GM12875 (cell line): ENCODE data around the gene CPLX3.

Experiments
- H3K4me3 ChIP-seq: one replicate; pipeline ENCODE4 v1.5.1; 2011; ENCODE audit warnings: low read depth, low read length, control low read depth
- TF ChIP-seq, protein P1 (sequence below): IDR thresholded peaks from 2 replicates; pipeline ENCODE4 v1.5.1; 2011; ENCODE audit warnings: low read depth, mild to moderate bottlenecking, control low read depth, inconsistent platforms, low read length, moderate library complexity, borderline replicate concordance; ENCODE audit not compliant: insufficient read depth

The CPLX3 gene

GRCh38 chr15:74829991-74830390 is 3.6 kb downstream of the CPLX3 start:
- no peak overlapping the region for H3K4me3 ChIP-seq
- TF ChIP-seq, protein P1, sequence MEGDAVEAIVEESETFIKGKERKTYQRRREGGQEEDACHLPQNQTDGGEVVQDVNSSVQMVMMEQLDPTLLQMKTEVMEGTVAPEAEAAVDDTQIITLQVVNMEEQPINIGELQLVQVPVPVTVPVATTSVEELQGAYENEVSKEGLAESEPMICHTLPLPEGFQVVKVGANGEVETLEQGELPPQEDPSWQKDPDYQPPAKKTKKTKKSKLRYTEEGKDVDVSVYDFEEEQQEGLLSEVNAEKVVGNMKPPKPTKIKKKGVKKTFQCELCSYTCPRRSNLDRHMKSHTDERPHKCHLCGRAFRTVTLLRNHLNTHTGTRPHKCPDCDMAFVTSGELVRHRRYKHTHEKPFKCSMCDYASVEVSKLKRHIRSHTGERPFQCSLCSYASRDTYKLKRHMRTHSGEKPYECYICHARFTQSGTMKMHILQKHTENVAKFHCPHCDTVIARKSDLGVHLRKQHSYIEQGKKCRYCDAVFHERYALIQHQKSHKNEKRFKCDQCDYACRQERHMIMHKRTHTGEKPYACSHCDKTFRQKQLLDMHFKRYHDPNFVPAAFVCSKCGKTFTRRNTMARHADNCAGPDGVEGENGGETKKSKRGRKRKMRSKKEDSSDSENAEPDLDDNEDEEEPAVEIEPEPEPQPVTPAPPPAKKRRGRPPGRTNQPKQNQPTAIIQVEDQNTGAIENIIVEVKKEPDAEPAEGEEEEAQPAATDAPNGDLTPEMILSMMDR = no peak

DNA sequence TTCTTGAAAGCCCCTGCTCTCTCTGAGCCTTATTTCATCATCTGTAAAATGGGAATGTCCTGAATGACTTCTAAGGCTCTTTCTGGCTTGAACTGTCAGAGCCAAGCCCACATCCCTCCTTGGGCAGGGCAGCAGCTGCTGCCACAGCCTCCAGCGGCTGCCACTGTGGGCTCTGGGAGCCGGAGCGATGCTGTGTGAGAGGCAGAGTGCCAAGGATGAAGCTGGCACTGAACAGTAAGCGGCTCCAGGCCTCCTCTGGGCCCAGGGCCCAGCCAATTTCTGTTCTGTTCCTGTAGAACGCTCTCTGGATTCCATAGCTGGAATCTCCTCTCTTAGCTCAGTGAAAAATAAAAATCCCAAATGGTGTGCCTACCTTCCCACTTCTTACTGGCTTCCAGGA is 4.4 kb downstream of the CPLX3 start:
- TF ChIP-seq, protein P1 = no peak
- H3K4me3 ChIP-seq = no peak overlapping the region

DNA sequence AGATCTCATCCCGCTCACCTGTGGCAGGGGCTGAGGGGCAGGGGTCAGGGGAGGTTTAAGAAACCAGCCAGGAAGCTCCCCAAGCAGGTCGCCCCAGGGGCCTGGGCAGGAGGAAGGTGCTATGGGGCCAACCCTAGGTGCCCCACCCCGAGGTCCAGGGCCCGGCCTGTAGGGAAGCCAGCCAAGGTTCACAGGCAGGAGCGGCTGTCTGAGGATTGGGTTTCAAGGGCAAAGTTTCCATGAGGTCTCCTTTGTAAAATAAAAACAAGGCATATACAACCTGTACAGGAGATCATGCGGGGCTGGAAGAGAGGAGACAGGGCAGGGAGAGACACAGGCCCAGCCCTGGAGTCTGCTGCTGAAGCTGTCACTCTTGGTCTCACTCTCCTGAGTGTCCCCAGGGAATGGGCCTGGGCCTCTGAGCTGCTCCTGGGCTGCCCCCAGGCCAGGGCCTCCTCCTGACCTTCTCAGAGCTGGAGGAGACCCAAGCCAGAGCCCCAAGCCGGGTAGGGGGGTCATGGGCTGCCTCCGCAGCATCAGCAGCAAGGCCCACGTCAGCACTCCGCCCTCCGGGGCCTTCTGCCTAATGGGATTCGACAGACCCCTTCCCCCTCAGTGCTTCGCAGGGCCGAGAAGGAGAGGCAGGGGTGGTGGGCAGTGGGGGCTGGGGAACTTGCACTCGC is 5.5 kb downstream of the CPLX3 start:
- TF ChIP-seq, protein P1 = no peak
- H3K4me3 ChIP-seq = no peak overlapping the region

DNA sequence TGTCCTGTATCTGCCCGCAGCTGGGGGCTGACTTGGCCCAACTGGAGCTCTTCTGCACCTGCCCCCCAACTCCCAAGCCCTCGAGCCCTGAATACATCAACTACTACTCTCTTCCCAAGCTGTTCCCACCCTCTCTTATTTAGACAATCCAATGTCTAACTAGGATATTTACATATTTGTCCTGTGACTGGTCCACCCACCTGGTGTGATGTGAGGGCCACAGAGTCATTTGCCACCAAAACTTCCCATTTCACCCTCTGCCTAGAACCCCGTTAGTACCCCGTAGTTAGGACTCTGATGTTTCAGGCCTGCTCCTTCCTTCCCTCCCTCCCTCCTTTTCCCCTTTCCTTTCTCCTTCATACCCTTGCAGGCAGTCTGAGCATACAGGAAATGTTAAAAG is 6.4 kb downstream of the CPLX3 start:
- TF ChIP-seq, protein P1 = no peak

DNA sequence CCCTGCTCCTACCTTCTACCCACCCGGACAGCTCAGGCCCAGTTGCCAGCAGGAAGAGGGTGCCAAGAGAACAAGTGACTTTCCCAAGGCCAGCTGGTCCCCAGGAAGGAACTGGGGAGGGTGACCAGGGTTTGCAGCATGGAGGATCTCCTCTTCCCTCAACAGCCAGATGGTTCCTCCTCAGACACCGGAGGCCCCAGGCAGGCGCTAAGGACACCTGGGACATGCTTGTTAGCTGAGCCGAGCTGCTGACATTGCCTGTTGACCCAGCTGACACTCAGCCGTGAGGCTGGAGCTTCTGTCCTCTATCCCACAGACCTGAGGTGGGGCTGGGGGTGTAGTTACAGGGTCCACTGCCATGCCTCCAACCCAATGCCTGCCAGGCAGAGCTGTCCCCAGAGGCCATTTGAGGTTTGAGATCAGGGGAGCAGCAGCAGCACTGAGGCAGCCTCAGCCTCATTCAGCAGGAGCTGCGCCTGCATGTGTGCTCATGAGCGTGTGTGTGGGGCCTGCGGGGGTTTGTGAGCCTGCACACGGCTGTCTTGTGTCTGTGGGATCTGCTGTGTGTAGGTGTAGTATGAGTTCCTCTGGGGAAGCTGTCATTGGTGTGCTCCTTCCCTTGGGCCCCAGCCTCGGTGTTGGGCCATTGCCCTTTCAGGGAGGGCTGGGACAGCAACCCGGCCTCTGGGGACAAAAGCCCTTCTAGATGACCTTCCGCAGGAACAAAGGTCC is 7.1 kb downstream of the CPLX3 start:
- TF ChIP-seq, protein P1 = no peak
- H3K4me3 ChIP-seq = no peak overlapping the region

More for the DNA sequence above, 6.4 kb downstream of the CPLX3 start:
- no peak overlapping the region for H3K4me3 ChIP-seq

GRCh38 chr15:74835312-74835823 is 8.9 kb downstream of the CPLX3 start:
- TF ChIP-seq, protein P1 = peak; percentile 86
- H3K4me3 ChIP-seq = no peak overlapping the region

- no peak overlapping the region for H3K4me3 ChIP-seq
- TF ChIP-seq, protein P1 = no peak
Observed at GRCh38 chr15:74836846-74837245, 10.4 kb downstream of the CPLX3 start.
